ENCODE data around the gene TBXAS1. TPM values are rescaled to one million over a fixed set of nuclear protein-coding genes. Genes with fewer than 3 reads are reported as not detected.

The TBXAS1 gene
- total and polyA plus RNA-seq, 2 of the 8 experiments (the other 6 are each of a cell fraction or from before 2014, with no cell fraction given) = 0.86 to 2.1 TPM

- H3K9me3 ChIP-seq (ENCODE audit: insufficient read depth in 2 of 2, low read depth in 1 of 2, low read length in 1 of 2) = no peaks in the 10 kb centered on the region
- ChIA-PET CTCF (ENCODE audit: partially characterized antibody) (interaction anchor here (0.7 to 1.8 kb wide), 6 partner anchors 38 to 464 kb away, joined by 3 to 5 read pairs (median 4); no protein-coding TSS in a partner anchor), POLR2A (ENCODE audit: partially characterized antibody) (no interaction called here)
- H3K18ac ChIP-seq (ENCODE audit: extremely low read depth, low read length) = no peak overlapping the region
- no peak overlapping the region for H3K56ac ChIP-seq (replicated peaks; ENCODE audit: insufficient read length, low read depth, low read length)
- H3K14ac ChIP-seq (ENCODE audit: insufficient read length) = no peak overlapping the region
- no peak overlapping the region for H2BK15ac ChIP-seq (ENCODE audit: low read length)
- H3K27ac ChIP-seq (ENCODE audit: low read depth, low read length) = no peak overlapping the region
- H3K23ac ChIP-seq (ENCODE audit: insufficient read length) = no peak overlapping the region
- 94% methylated on average over 10 of the region's 10 CpGs; no CpG with 5 or more reads in 1 of the 2 experiments for WGBS, 2 experiments (ENCODE audit: extremely low coverage in 1 of 2, insufficient coverage in 1 of 2, insufficient read length in 1 of 2, insufficient replicate concordance in 2 of 2, low coverage in 1 of 2, low lambda C conversion rate in 2 of 2, missing lambda C conversion rate in 1 of 2)
- H3K27me3 ChIP-seq (replicated peaks in 1 of 4; ENCODE audit: control insufficient read depth in 3 of 4, extremely low read depth in 1 of 4, insufficient read depth in 3 of 4, low read length in 3 of 4) = no peaks in the 10 kb centered on the region
- no peak overlapping the region for H3K4me2 ChIP-seq (ENCODE audit: insufficient read depth in 1 of 2, low read depth in 2 of 2, low read length in 2 of 2)
- no peak overlapping the region for H2BK120ac ChIP-seq (replicated peaks; ENCODE audit: low read depth, low read length)
- no peak overlapping the region for H2BK12ac ChIP-seq (ENCODE audit: low read depth, low read length)
- H3K79me2 ChIP-seq (ENCODE audit: control insufficient read depth in 1 of 2, insufficient read depth in 2 of 2, low read length in 2 of 2) = no peaks in the 10 kb centered on the region
- H3K9ac ChIP-seq (replicated peaks in 1 of 4; ENCODE audit: extremely low read depth in 1 of 4, low read depth in 3 of 4, low read length in 3 of 4) = no peak overlapping the region
- H4K20me1 ChIP-seq (replicated peaks in 1 of 2; ENCODE audit: control insufficient read depth in 1 of 2, insufficient read depth in 2 of 2, low read length in 2 of 2) = no peaks in the 10 kb centered on the region
- H3K4me3 ChIP-seq (ENCODE audit: extremely low read depth in 1 of 4, insufficient read depth in 2 of 4, low read depth in 3 of 4, low read length in 4 of 4) = no peak overlapping the region
- no peak overlapping the region for H3K4ac ChIP-seq (replicated peaks; ENCODE audit: insufficient read length, low read depth, low read length)
- H2AK5ac ChIP-seq (ENCODE audit: low read depth, low read length) = no peak overlapping the region
- no peak for TF ChIP-seq CHD2 (IDR thresholded peaks at IDR 0.05; ENCODE audit: low read length)
- no peak for TF ChIP-seq ATF3 (IDR thresholded peaks at IDR 0.05; ENCODE audit: insufficient read depth, low read depth, low read length)
- TF ChIP-seq JUN (IDR thresholded peaks at IDR 0.05; ENCODE audit: low read depth, low read length) = no peak
- TF ChIP-seq GTF2F1 (IDR thresholded peaks at IDR 0.05; ENCODE audit: borderline replicate concordance, low read depth, low read length) = no peak
- no peak for TF ChIP-seq GABPA (IDR thresholded peaks at IDR 0.05; ENCODE audit: borderline replicate concordance, insufficient read depth, low read length)
- no peak for TF ChIP-seq POU5F1 (IDR thresholded peaks at IDR 0.05; ENCODE audit: low read depth, low read length)
- TF ChIP-seq CREB1 (IDR thresholded peaks at IDR 0.05) = no peak
- TF ChIP-seq TBP (IDR thresholded peaks at IDR 0.05; ENCODE audit: low read depth, low read length) = no peak
- TF ChIP-seq TAF1 (IDR thresholded peaks at IDR 0.05; ENCODE audit: low read depth, low read length) = no peak
- no peak for TF ChIP-seq SP1 (IDR thresholded peaks at IDR 0.05; ENCODE audit: low read depth, low read length)
- no peak for TF ChIP-seq CBX5 (IDR thresholded peaks at IDR 0.05; ENCODE audit: low read depth, low read length)
- no peak for TF ChIP-seq KDM4A (IDR thresholded peaks at IDR 0.05; ENCODE audit: low read depth, low read length, severe bottlenecking)
- no peak for TF ChIP-seq EGR1 (IDR thresholded peaks at IDR 0.05; ENCODE audit: borderline replicate concordance, low read depth, low read length)
- no peak for TF ChIP-seq SUZ12 (IDR thresholded peaks at IDR 0.05; ENCODE audit: low read length)
- H4K5ac ChIP-seq (ENCODE audit: insufficient read length, low read depth, low read length) = no peak overlapping the region
- H2BK20ac ChIP-seq (ENCODE audit: low read length) = no peak overlapping the region
- H3K23me2 ChIP-seq (ENCODE audit: low read depth, low read length) = no peaks in the 10 kb centered on the region
- DNase-seq (ENCODE audit: low read depth in 1 of 2, low spot score in 2 of 2) (no peak), FAIRE-seq (no peak)
- no peaks in the 10 kb centered on the region for H3K79me1 ChIP-seq (ENCODE audit: low read depth, low read length)
- no peaks in the 10 kb centered on the region for H3K4me1 ChIP-seq (replicated peaks in 1 of 4; ENCODE audit: control insufficient read depth in 3 of 4, insufficient read depth in 4 of 4, low read length in 3 of 4)
- H2AFZ ChIP-seq (ENCODE audit: low read length) = no peak overlapping the region
- no peak overlapping the region for H4K91ac ChIP-seq (replicated peaks; ENCODE audit: insufficient read length, low read length)
- H2BK5ac ChIP-seq (ENCODE audit: low read depth, low read length) = no peak overlapping the region
- no peaks in the 10 kb centered on the region for H3K36me3 ChIP-seq (ENCODE audit: control insufficient read depth in 2 of 4, insufficient read depth in 4 of 4, low read length in 3 of 4)
- no peak overlapping the region; the same call in 1 of the 2 replicates for H4K8ac ChIP-seq (ENCODE audit: extremely low read depth, insufficient read depth, low read length)
Observed at GRCh38 chr7:139916717-139917395, 87.8 kb downstream of the TBXAS1 start.

All from H1 (cell line).